Measurements from ENCODE around the gene CDH4.

Gene CDH4

GRCh38 chr20:61590236-61590635, 338.2 kb downstream of the CDH4 start:
- H2AFZ ChIP-seq (ENCODE audit: low read depth, low read length, severe bottlenecking) = no peak overlapping the region
- H3K9ac ChIP-seq (ENCODE audit: low read length) = no peak overlapping the region
- no peaks in the 10 kb centered on the region for H4K20me1 ChIP-seq (ENCODE audit: low read depth, low read length)
- H3K79me2 ChIP-seq (ENCODE audit: insufficient read depth, low read length) = no peaks in the 10 kb centered on the region
- H3K36me3 ChIP-seq (ENCODE audit: low read length) = no peaks in the 10 kb centered on the region
- H3K27ac ChIP-seq (ENCODE audit: low read depth, low read length) = no peak overlapping the region
- H3K4me3 ChIP-seq (ENCODE audit: insufficient read depth, low read length, poor library complexity, severe bottlenecking) = no peak overlapping the region
- no peaks in the 10 kb centered on the region; the same call in 1 of the 2 replicates for H3K27me3 ChIP-seq (ENCODE audit: low read length)
- TF ChIP-seq EZH2phosphoT487 (conservative IDR thresholded peaks at IDR 0.05; ENCODE audit: low read length) = no peak
- no peak for TF ChIP-seq CTCF (IDR thresholded peaks at IDR 0.05; ENCODE audit: insufficient read depth, low read length, poor library complexity, severe bottlenecking)
- H3K9me3 ChIP-seq (ENCODE audit: insufficient read depth, low read length) = peaks cover 17% of the 10 kb centered on the region; the same call in 1 of the 2 replicates
- H3K4me2 ChIP-seq (ENCODE audit: low read depth, low read length, poor library complexity, severe bottlenecking) = no peak overlapping the region
- no peaks in the 10 kb centered on the region for H3K9me2 ChIP-seq (replicated peaks; ENCODE audit: insufficient read depth, low read length)
- no peaks in the 10 kb centered on the region for H3F3A ChIP-seq (ENCODE audit: insufficient read depth)

- no peaks in the 10 kb centered on the region for H3F3A ChIP-seq (ENCODE audit: insufficient read depth)
- H3K9ac ChIP-seq (ENCODE audit: low read length) = no peak overlapping the region
- no peaks in the 10 kb centered on the region for H3K36me3 ChIP-seq (ENCODE audit: low read length)
- H4K20me1 ChIP-seq (ENCODE audit: low read depth, low read length) = no peaks in the 10 kb centered on the region
- H3K4me2 ChIP-seq (ENCODE audit: low read depth, low read length, poor library complexity, severe bottlenecking) = no peak overlapping the region
- no peaks in the 10 kb centered on the region for H3K79me2 ChIP-seq (ENCODE audit: insufficient read depth, low read length)
- no peaks in the 10 kb centered on the region; the same call in 1 of the 2 replicates for H3K27me3 ChIP-seq (ENCODE audit: low read length)
- H3K4me3 ChIP-seq (ENCODE audit: insufficient read depth, low read length, poor library complexity, severe bottlenecking) = no peak overlapping the region
- no peak overlapping the region for H2AFZ ChIP-seq (ENCODE audit: low read depth, low read length, severe bottlenecking)
- TF ChIP-seq CTCF (IDR thresholded peaks at IDR 0.05; ENCODE audit: insufficient read depth, low read length, poor library complexity, severe bottlenecking) = no peak
- no peak for TF ChIP-seq EZH2phosphoT487 (conservative IDR thresholded peaks at IDR 0.05; ENCODE audit: low read length)
- peaks cover 17% of the 10 kb centered on the region; the same call in 1 of the 2 replicates for H3K9me3 ChIP-seq (ENCODE audit: insufficient read depth, low read length)
- no peaks in the 10 kb centered on the region for H3K9me2 ChIP-seq (replicated peaks; ENCODE audit: insufficient read depth, low read length)
- H3K27ac ChIP-seq (ENCODE audit: low read depth, low read length) = no peak overlapping the region
Measured at GRCh38 chr20:61593516-61593915, 341.5 kb downstream of the CDH4 start.

- H3K9me2 ChIP-seq (replicated peaks; ENCODE audit: insufficient read depth, low read length) = no peaks in the 10 kb centered on the region
Measured at GRCh38 chr20:61594198-61594597, 342.1 kb downstream of the CDH4 start.

More at GRCh38 chr20:61594198-61594597, 342.1 kb downstream of the CDH4 start:
- Histone ChIP-seq H3K36me3 (ENCODE audit: low read length) (no peaks in the 10 kb centered on the region), H3K27ac (ENCODE audit: low read depth, low read length) (no peak overlapping the region), H3K79me2 (ENCODE audit: insufficient read depth, low read length) (no peaks in the 10 kb centered on the region), H3K9me3 (ENCODE audit: insufficient read depth, low read length) (peaks cover 17% of the 10 kb centered on the region; the same call in 1 of the 2 replicates), H2AFZ (ENCODE audit: low read depth, low read length, severe bottlenecking) (no peak overlapping the region), H4K20me1 (ENCODE audit: low read depth, low read length) (no peaks in the 10 kb centered on the region), H3K4me3 (ENCODE audit: insufficient read depth, low read length, poor library complexity, severe bottlenecking) (no peak overlapping the region), H3F3A (ENCODE audit: insufficient read depth) (no peaks in the 10 kb centered on the region), H3K27me3 (ENCODE audit: low read length) (no peaks in the 10 kb centered on the region; the same call in 1 of the 2 replicates), H3K9ac (ENCODE audit: low read length) (no peak overlapping the region), H3K4me2 (ENCODE audit: low read depth, low read length, poor library complexity, severe bottlenecking) (no peak overlapping the region)
- TF ChIP-seq CTCF (IDR thresholded peaks at IDR 0.05; ENCODE audit: insufficient read depth, low read length, poor library complexity, severe bottlenecking) (no peak), EZH2phosphoT487 (conservative IDR thresholded peaks at IDR 0.05; ENCODE audit: low read length) (no peak)
